Measurements from ENCODE around the gene COG5. TPM values are rescaled to one million over a fixed set of nuclear protein-coding genes. Genes with fewer than 3 reads are reported as not detected.

Gene COG5
- total RNA-seq, 1 donor from 2014 or later, result 39.6 TPM

- DNase-seq (no peak), ATAC-seq (no peak)
- no peak overlapping the region for H3K27ac ChIP-seq
- H3K4me1 ChIP-seq, result no peaks in the 10 kb centered on the region
- intact Hi-C loops (cut with DNase I), result no loop called here
- no peak overlapping the region for H3K4me3 ChIP-seq
- H3K36me3 ChIP-seq, result no peaks in the 10 kb centered on the region
- H3K9me3 ChIP-seq, result no peaks in the 10 kb centered on the region
- no peak for TF ChIP-seq CTCF (IDR thresholded peaks at IDR 0.05)
- H3K27me3 ChIP-seq, result no peaks in the 10 kb centered on the region
Observed at GRCh38 chr7:107262857-107263256, 300.9 kb downstream of the COG5 start.

GRCh38 chr7:107258737-107259136, 305.0 kb downstream of the COG5 start:
- intact Hi-C loops (cut with DNase I), result no loop called here

GRCh38 chr7:107255602-107256001, 308.1 kb downstream of the COG5 start:
- Histone ChIP-seq H3K27me3 (no peaks in the 10 kb centered on the region), H3K27ac (no peak overlapping the region), H3K4me1 (no peaks in the 10 kb centered on the region), H3K9me3 (no peaks in the 10 kb centered on the region), H3K36me3 (no peaks in the 10 kb centered on the region), H3K4me3 (no peak overlapping the region)
- ATAC-seq (no peak), DNase-seq (no peak)
- TF ChIP-seq CTCF (IDR thresholded peaks at IDR 0.05), result no peak
- intact Hi-C loops (cut with DNase I), result no loop called here

More at GRCh38 chr7:107258737-107259136, 305.0 kb downstream of the COG5 start:
- H3K9me3 ChIP-seq, result no peaks in the 10 kb centered on the region
- H3K4me3 ChIP-seq, result no peak overlapping the region
- no peak for DNase-seq
- TF ChIP-seq CTCF (IDR thresholded peaks at IDR 0.05), result no peak
- H3K4me1 ChIP-seq, result no peaks in the 10 kb centered on the region
- no peak overlapping the region for H3K27ac ChIP-seq
- ATAC-seq, result no peak
- no peaks in the 10 kb centered on the region for H3K27me3 ChIP-seq
- no peaks in the 10 kb centered on the region for H3K36me3 ChIP-seq

GRCh38 chr7:107254398-107254985, 309.2 kb downstream of the COG5 start:
- Histone ChIP-seq H3K4me1 (no peaks in the 10 kb centered on the region), H3K9me3 (no peaks in the 10 kb centered on the region), H3K36me3 (no peaks in the 10 kb centered on the region), H3K4me3 (no peak overlapping the region), H3K27ac (no peak overlapping the region), H3K27me3 (no peaks in the 10 kb centered on the region)
- no peak for TF ChIP-seq CTCF (IDR thresholded peaks at IDR 0.05)
- intact Hi-C loops (cut with DNase I), result no loop called here
- no peak for ATAC-seq
- no peak for DNase-seq

GRCh38 chr7:107253599-107253998, 310.1 kb downstream of the COG5 start:
- H3K27me3 ChIP-seq, result no peaks in the 10 kb centered on the region
- H3K9me3 ChIP-seq, result no peaks in the 10 kb centered on the region
- intact Hi-C loops (cut with DNase I), result no loop called here
- no peaks in the 10 kb centered on the region for H3K36me3 ChIP-seq
- no peak overlapping the region for H3K4me3 ChIP-seq
- H3K27ac ChIP-seq, result no peak overlapping the region
- no peak for DNase-seq
- no peak for TF ChIP-seq CTCF (IDR thresholded peaks at IDR 0.05)
- ATAC-seq, result no peak
- no peaks in the 10 kb centered on the region for H3K4me1 ChIP-seq

GRCh38 chr7:107251963-107252362, 311.8 kb downstream of the COG5 start:
- DNase-seq (no peak), ATAC-seq (no peak)
- H3K4me3 ChIP-seq, result no peak overlapping the region
- H3K36me3 ChIP-seq, result peaks cover 6% of the 10 kb centered on the region
- no peaks in the 10 kb centered on the region for H3K4me1 ChIP-seq
- intact Hi-C loops (cut with DNase I), result no loop called here
- no peaks in the 10 kb centered on the region for H3K9me3 ChIP-seq
- no peak overlapping the region for H3K27ac ChIP-seq
- H3K27me3 ChIP-seq, result no peaks in the 10 kb centered on the region
- no peak for TF ChIP-seq CTCF (IDR thresholded peaks at IDR 0.05)
